ENCODE data around the gene WNT9A.
"Not testable (repeated sequence)": the region's sequence is repeated elsewhere in the genome, so short reads cannot be mapped to it uniquely, and the experiment has no call there.

- not testable (repeated sequence) for TF ChIP-seq CTCF, POLR2A (IDR thresholded peaks at IDR 0.05)
These were observed 23.5 kb upstream of the WNT9A start for GRCh38 chr1:227971216-227971615.
